ENCODE data around the gene EPGN.

GRCh38 chr4:74260036-74260435 lies 48.2 kb upstream of the EPGN start:
- TF ChIP-seq CTCF (conservative IDR thresholded peaks at IDR 0.05; ENCODE audit: low read length), result no peak
- TF ChIP-seq EZH2phosphoT487 (IDR thresholded peaks at IDR 0.05; ENCODE audit: borderline replicate concordance, low read depth, low read length), result no peak

All from OCI-LY7 (cell line).